ENCODE results near the gene TENM4.

TENM4 gene

GRCh38 chr11:79160791-79161403 lies 279.9 kb downstream of the TENM4 start:
- no peak for DNase-seq

GRCh38 chr11:79159657-79160450 lies 281.0 kb downstream of the TENM4 start:
- no peak for DNase-seq

- no peak for DNase-seq
Measured at GRCh38 chr11:79157738-79158137, 283.1 kb downstream of the TENM4 start.

GRCh38 chr11:79156031-79156430 lies 284.8 kb downstream of the TENM4 start:
- DNase-seq, result no peak

- no peak for DNase-seq
Measured at GRCh38 chr11:79155237-79155636, 285.6 kb downstream of the TENM4 start.

GRCh38 chr11:79152511-79152910 lies 288.3 kb downstream of the TENM4 start:
- DNase-seq, result no peak

GRCh38 chr11:79151396-79151795 lies 289.4 kb downstream of the TENM4 start:
- no peak for DNase-seq

- DNase-seq, result no peak
Measured at GRCh38 chr11:79150966-79151365, 289.9 kb downstream of the TENM4 start.

GRCh38 chr11:79150320-79150719 lies 290.5 kb downstream of the TENM4 start:
- DNase-seq, result no peak

- DNase-seq, result no peak
Measured at GRCh38 chr11:79147731-79148130, 293.1 kb downstream of the TENM4 start.

GRCh38 chr11:79147011-79147410 lies 293.8 kb downstream of the TENM4 start:
- DNase-seq, result no peak

- DNase-seq, result no peak
Measured at GRCh38 chr11:79139900-79140299, 300.9 kb downstream of the TENM4 start.

GRCh38 chr11:79129702-79130101 lies 311.1 kb downstream of the TENM4 start:
- no peak for DNase-seq

- DNase-seq, result no peak
Measured at GRCh38 chr11:79128291-79128690, 312.5 kb downstream of the TENM4 start.

- no peak for DNase-seq
Measured at GRCh38 chr11:79122759-79123158, 318.1 kb downstream of the TENM4 start.

GRCh38 chr11:79121351-79121750 lies 319.5 kb downstream of the TENM4 start:
- DNase-seq, result no peak

GRCh38 chr11:79119491-79120284 lies 321.1 kb downstream of the TENM4 start:
- no peak for DNase-seq

GRCh38 chr11:79117488-79117887 lies 323.3 kb downstream of the TENM4 start:
- DNase-seq, result no peak

- DNase-seq, result no peak
Measured at GRCh38 chr11:79116600-79116999, 324.2 kb downstream of the TENM4 start.

GRCh38 chr11:79113054-79113690 lies 327.7 kb downstream of the TENM4 start:
- no peak for DNase-seq

GRCh38 chr11:79110796-79111195 lies 330.0 kb downstream of the TENM4 start:
- no peak for DNase-seq

GRCh38 chr11:79110321-79110720 lies 330.5 kb downstream of the TENM4 start:
- DNase-seq, result no peak

GRCh38 chr11:79108851-79109250 lies 332.0 kb downstream of the TENM4 start:
- DNase-seq, result no peak
